Measurements from ENCODE around the gene CITED4. TPM values are rescaled to one million over a fixed set of nuclear protein-coding genes. Genes with fewer than 3 reads are reported as not detected.

Gene CITED4
- total RNA-seq, 1 donor from 2014 or later: 40.6 TPM

DNA sequence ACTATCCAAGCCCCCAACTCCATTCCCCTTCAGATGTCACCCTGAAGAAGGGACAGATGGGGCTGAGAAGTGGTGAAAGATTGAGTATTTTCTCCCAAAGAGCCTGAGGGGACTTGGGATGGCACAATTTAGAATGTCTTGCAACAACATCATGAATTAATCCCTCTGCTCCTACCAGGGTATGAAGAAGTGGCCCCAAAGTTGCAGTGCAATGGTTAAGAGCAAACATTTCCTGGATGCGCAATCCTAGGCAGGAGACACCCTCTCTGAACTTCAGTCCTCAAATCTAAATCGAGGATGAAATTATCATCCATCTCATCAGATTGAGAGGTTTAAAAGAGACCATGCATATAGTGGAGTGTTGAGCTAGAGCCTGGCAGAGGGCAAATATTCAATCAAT is 28.6 kb upstream of the CITED4 start:
- ATAC-seq (no peak), DNase-seq (ENCODE audit: missing footprints) (no peak)
- intact Hi-C loops (cut with DNase I): no loop called here

GRCh38 chr1:40887652-40888051 is 25.5 kb upstream of the CITED4 start:
- no peak for DNase-seq (ENCODE audit: missing footprints)
- intact Hi-C loops (cut with DNase I): no loop called here
- no peak for ATAC-seq

DNA sequence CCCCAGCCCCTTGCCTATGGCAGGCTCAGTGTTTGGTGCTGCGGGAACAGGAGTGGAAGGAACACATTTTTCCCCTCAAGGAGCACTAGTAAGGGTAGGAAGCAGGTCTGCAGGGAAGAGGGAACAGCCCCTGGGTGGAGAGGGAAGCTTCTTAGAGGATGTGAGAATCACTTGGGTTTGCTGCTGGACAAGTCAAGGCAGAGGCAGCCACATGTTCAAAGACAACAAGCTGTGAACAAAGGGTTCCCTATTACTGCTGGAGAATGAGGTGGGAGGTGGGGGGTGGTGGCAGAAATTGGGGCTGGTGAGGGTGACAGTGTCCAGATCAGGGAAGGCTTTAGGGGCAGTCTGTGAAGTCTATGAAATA is 24.8 kb upstream of the CITED4 start:
- ATAC-seq (no peak), DNase-seq (ENCODE audit: missing footprints) (no peak)
- intact Hi-C loops (cut with DNase I): no loop called here

DNA sequence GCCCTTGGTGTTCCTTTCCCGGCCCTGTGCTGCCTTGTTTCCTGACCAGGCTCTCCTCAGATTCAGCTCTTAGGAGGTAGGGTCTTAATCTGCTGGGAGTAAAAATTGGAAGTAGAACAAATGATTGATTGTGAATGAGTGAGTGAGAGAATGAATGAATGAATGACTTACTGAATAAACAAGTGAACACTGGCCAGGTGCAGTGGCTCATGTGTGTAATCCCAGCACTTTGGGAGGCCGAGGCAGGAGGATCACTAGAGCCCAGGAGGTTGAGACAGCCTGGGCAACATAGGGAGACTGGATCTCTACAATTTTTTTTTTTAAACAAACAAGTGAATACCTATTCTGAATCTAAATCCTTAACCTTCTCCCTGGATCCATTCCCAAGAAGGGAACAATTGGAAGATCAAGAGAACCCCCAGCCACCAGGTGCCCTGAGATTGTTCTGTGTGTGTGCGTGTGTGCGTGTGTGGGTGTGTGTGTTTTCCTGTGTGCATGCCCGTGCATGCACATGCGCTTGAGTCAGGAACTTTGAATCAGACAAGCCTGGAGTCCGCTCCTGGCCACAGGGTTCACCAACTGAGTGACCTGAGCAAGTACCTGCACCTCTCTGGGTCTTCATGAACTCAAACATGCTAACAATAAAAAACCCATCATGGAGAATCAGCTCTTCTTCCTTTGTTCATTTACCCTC is 24.3 kb upstream of the CITED4 start:
- intact Hi-C loops (cut with DNase I): no loop called here
- DNase-seq (ENCODE audit: missing footprints): no peak
- no peak for ATAC-seq

- intact Hi-C loops (cut with DNase I): no loop called here
- ATAC-seq: no peak
- no peak for DNase-seq (ENCODE audit: missing footprints)
Observed at GRCh38 chr1:40884055-40884795, 22.1 kb upstream of the CITED4 start.

DNA sequence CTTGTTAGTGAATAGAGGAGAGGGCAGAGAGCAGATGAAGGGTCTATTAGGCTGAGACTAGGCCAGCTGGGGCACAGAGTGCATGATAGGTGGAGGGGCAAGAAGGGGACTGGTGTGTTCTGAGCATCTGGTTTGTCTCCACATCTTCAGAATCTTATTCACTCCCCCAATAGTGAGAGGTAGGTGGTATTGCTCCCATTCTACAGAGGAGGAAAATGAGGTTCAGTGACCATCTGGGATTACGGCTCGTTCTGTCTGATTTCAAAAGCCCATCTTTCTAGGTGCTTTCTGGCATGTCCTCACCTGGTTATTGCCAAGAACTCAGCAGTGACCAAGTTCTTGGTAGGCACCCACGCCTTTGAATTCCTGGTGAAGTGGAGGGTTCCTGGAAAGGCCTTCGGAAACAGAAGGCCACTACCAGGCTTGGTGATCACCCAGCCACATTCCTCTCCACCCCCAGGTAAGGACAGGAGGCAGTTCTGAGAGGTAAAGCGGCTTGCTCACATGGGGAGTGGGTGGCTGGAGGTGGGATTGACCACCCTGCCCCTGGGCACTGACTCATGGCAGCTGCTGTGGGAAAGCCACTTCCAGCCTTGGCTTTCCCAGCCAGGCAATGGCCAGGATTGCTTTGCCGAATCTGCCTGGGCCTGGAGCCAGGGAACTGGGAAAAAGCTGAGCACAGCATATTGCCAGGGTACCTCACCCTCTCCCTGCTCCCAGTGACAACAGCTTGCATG is 18.8 kb upstream of the CITED4 start:
- ATAC-seq: peak; percentile 27
- no peak for DNase-seq (ENCODE audit: missing footprints)
- intact Hi-C loops (cut with DNase I): no loop called here

DNA sequence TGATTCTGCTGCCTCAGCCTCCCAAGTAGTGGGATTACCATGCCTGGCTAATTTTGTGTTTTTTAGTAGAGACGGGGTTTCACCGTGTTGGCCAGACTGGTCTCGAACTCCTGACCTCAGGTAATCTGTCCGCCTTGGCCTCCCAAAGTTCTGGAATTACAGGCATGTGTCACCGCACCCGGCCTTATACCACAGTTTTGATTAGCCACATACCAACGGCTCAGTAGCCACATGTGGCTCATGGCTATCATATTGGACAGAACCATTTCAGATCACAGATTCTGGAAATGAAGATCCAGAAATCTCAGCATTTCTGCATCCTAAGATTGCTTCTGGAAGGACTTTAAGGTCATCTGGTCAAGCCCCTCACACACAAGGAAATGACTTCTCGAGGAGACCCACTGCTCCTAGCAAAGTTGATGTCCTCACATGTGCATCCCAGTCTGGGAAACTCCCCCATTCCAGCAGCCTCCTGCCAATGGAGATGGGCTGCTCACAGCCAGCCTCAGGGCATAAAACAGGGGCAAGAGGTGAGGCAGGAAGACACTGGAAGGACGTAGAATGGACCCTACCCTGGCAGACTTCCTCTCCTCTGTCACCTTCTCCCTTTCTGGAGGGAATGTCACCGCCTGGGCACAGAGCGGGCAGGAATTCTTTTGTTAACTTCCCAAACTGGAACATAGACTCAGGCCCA is 17.5 kb upstream of the CITED4 start:
- intact Hi-C loops (cut with DNase I): no loop called here
- no peak for ATAC-seq

GRCh38 chr1:40878906-40879305 is 16.7 kb upstream of the CITED4 start:
- ATAC-seq (no peak), DNase-seq (ENCODE audit: missing footprints) (no peak)
- intact Hi-C loops (cut with DNase I): no loop called here

More for the DNA sequence above, 17.5 kb upstream of the CITED4 start:
- no peak for DNase-seq (ENCODE audit: missing footprints)

DNA sequence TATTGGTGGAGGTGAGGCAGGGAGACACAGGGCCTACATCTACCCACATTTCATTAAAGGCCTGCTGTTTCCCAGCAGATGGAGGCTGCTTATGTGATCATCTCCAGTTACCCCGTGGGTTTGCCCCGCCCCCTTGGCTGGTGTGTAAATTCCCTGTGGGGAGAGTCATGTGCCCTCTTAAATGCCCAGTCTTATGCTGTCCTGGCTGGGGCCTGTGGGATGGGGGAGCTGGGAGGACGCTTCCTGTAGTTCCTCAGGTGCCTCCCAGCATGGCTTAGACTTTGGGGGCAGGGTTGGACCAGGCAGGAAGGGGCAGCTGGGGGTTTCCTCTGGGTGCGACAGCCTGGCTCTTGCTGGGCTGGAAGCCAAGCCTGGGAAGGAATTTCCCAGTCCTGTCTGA is 15.5 kb upstream of the CITED4 start:
- no peak for ATAC-seq
- intact Hi-C loops (cut with DNase I): no loop called here
- no peak for DNase-seq (ENCODE audit: missing footprints)

GRCh38 chr1:40876891-40877290 is 14.7 kb upstream of the CITED4 start:
- intact Hi-C loops (cut with DNase I): no loop called here
- ATAC-seq (no peak), DNase-seq (ENCODE audit: missing footprints) (no peak)

GRCh38 chr1:40876436-40876761 is 14.2 kb upstream of the CITED4 start:
- DNase-seq (ENCODE audit: missing footprints): no peak
- intact Hi-C loops (cut with DNase I): no loop called here
- no peak for ATAC-seq

DNA sequence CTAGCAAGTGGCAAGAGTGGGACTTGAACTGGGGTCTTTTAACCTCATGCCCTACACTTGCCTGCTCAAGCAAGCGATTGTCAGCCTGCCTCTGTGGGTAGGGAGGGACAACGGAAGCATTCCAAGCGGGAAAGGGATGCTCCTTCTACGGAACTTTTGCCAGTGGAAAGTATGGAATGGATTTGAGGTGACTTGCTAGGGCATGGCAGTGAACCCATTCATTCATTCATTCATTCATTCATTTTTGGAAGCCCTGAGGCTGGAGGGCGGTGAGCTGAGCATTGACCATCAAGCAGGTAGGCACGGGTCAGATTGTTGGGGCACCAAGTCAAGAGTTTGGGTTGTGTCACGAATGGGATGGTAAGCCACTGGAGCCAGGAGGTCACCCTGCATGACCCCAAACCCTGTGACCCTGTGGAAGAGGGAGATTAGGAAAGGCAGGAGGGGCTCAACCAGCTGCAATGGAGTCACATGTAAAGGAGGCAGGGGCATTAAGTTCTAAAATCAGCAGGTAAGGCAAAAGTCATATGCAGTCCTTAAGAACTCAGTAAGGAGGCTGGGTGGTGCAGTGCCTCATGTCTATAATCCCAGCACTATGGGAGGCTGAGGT is 11.8 kb upstream of the CITED4 start:
- DNase-seq (ENCODE audit: missing footprints) (no peak), ATAC-seq (no peak)
- intact Hi-C loops (cut with DNase I): no loop called here

DNA sequence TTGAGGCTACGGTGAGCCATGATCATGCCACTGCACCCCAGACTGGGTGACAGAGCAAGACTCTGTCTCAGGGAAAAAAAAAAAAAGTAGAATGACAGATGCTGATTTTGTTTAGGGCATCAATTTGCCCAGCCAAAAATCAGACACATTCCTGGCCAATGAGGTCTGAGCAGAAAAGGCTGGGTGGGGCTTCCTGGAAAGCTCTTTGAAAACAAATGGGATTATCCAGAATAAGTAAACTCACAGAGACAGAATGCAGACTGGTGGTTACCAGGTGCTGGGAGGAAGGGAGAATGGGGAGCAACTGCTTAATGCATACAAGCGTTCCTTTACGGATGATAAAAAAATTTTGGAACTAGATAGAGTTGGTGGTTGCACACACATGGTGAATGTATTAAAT is 10.1 kb upstream of the CITED4 start:
- intact Hi-C loops (cut with DNase I): no loop called here
- DNase-seq (ENCODE audit: missing footprints): no peak
- ATAC-seq: no peak

- DNase-seq (ENCODE audit: missing footprints) (no peak), ATAC-seq (no peak)
- intact Hi-C loops (cut with DNase I): no loop called here
Observed at GRCh38 chr1:40870135-40870728, 8.1 kb upstream of the CITED4 start.

DNA sequence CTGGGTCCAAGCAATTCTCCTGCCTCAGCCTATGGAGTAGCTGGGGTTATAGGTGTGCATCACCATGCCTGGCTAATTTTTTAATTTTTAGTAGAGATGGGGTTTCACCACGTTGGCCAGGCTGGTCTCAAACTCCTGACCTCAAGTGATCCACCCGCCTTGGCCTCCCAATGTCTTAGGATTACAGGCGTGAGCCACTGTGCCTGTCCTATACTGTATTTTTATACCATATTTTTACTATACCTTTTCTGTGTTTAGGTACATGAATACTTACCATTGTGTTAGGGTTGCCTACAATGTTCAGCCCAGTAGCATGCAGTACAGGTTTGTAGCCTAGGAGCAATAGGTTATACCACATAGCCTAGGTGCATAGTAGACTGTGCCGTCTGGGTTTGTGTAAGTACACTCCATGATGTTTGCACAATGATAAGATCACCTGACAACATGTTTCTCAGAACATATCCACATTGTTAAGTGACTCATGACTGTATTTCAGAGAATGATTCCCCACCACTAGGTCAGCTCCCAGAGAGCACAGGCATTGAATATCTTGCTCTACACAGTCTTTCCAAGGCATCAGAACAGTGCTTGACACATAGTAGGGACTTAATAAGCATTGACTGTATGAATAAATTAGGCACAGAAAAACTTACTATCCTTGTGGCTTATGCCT is 6.0 kb upstream of the CITED4 start:
- DNase-seq (ENCODE audit: missing footprints) (no peak), ATAC-seq (no peak)
- intact Hi-C loops (cut with DNase I): no loop called here

DNA sequence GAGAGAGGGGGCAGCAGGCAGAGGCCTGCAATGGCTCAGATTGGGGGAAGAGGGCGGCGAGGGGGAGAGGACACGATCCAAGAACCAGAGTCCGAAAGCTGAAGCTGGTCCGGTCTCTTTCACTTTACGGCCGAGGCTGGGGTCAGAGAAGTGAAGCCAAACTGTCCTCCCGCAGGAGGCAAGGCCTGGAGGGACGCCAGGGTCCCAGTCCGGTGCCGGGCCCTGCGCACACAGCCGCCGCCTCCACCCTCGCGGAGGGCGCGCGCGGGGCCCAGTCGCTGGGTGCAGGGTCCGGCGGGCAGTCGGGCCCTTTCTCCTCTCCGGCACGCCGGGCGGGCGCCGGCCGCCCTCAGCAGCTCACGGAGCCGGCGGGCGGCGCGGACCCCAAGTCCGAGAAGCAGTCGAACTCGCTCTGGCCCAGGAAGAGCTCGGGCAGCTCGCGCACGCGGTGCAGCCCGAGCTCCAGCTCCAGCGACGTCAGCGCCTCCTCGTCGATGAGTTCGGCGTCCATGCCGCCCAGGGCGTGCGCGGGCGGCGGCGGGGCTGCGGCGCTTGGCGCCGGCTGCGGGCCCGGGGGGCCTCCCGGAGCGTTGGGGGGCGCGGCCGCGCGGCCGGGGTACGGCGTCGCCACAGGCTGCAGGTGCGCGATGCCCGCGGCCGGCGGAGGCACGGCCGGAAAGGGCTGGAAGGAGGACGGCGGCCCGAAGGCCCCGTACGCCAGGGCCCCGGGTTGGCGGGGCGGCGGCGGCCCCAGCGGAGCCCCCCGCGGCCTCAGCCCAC is 749 bp downstream of the CITED4 start:
- intact Hi-C loops (cut with DNase I): loop anchor here (5.0 kb wide), 1 partner anchor 71 kb away; no protein-coding TSS in a partner anchor
- peak; percentile 76 for DNase-seq (ENCODE audit: missing footprints)

GRCh38 chr1:40860706-40861223 is 1.4 kb downstream of the CITED4 start:
- ATAC-seq: peak; percentile 12
- intact Hi-C loops (cut with DNase I): loop anchor here (5.0 kb wide), 1 partner anchor 72 kb away; no protein-coding TSS in a partner anchor
- no peak for DNase-seq (ENCODE audit: missing footprints)

More for the DNA sequence above, 749 bp downstream of the CITED4 start:
- peak; percentile 11 for ATAC-seq

All from Right ventricle myocardium inferior (tissue), 1 donor.